SK-N-SH (cell line): ENCODE measurements around the gene GDPD4.

Experiments used
- CHD2 ChIP-seq: fragments of 150-350 bp; IDR thresholded peaks from 2 replicates; pipeline ENCODE4 v1.6.1; 2018; ENCODE audit warnings: low read length; ENCODE audit not compliant: partially characterized antibody
- CTCF ChIP-seq: fragments of 200-600 bp; sonication (generic); IDR thresholded peaks from 2 replicates; pipeline ENCODE4 v1.6.1; 2017; ENCODE audit warnings: antibody characterized with exemption, mild to moderate bottlenecking, moderate library complexity
- EZH2phosphoT487 ChIP-seq: fragments of 200-600 bp; sonication (generic); IDR thresholded peaks from 2 replicates; pipeline ENCODE4 v1.6.1; 2017; ENCODE audit warnings: low read depth, mixed run types, mild to moderate bottlenecking, antibody characterized with exemption, moderate library complexity, borderline replicate concordance
- JUND ChIP-seq: IDR thresholded peaks from 2 replicates; pipeline ENCODE4 v1.4.0; 2012
- MXI1 ChIP-seq: IDR thresholded peaks from 2 replicates; pipeline ENCODE4 v1.6.1; 2012; ENCODE audit warnings: mild to moderate bottlenecking, low read depth, low read length, improper control_type of control experiment
- REST ChIP-seq: IDR thresholded peaks from 2 replicates; pipeline ENCODE4 v1.6.1; 2012; ENCODE audit warnings: mild to moderate bottlenecking, low read depth, low read length, moderate library complexity
- SIN3A ChIP-seq: IDR thresholded peaks from 2 replicates; pipeline ENCODE4 v1.6.1; 2012; ENCODE audit warnings: low read depth, mild to moderate bottlenecking, low read length, moderate library complexity, borderline replicate concordance
- SMC3 ChIP-seq: IDR thresholded peaks from 2 replicates; pipeline ENCODE4 v1.6.1; 2012; ENCODE audit warnings: low read depth, low read length, improper control_type of control experiment
- TAF1 ChIP-seq: IDR thresholded peaks from 2 replicates; pipeline ENCODE4 v1.6.1; 2012; ENCODE audit warnings: low read depth, mild to moderate bottlenecking, low read length, moderate library complexity, borderline replicate concordance
- TCF12 ChIP-seq: IDR thresholded peaks from 2 replicates; pipeline ENCODE4 v1.4.0; 2012
- YY1 ChIP-seq: IDR thresholded peaks from 2 replicates; pipeline ENCODE4 v1.4.0; 2012; ENCODE audit warnings: low read depth, mild to moderate bottlenecking

- TF ChIP-seq TAF1 (no peak), CTCF (no peak), JUND (no peak), REST (no peak), EZH2phosphoT487 (no peak), CHD2 (no peak), SIN3A (no peak), SMC3 (no peak), MXI1 (no peak), TCF12 (no peak), YY1 (no peak)
These were observed 102.2 kb downstream of the GDPD4 start for GRCh38 chr11:77199137-77199745.
